Loucy (cell line): ENCODE data around the gene RNF224.

Experiments
- EZH2phosphoT487 ChIP-seq: fragments of 200-600 bp; IDR thresholded peaks from 2 replicates; pipeline ENCODE4 v1.6.1; 2018; ENCODE audit warnings: antibody characterized with exemption, mild to moderate bottlenecking, moderate library complexity, borderline replicate concordance
- TF ChIP-seq, protein P1 (sequence below): fragments of 200-600 bp; sonication (generic); conservative IDR thresholded peaks from 2 replicates; pipeline ENCODE4 v1.5.1; 2014; ENCODE audit warnings: mild to moderate bottlenecking, antibody characterized with exemption, low read length

DNA sequence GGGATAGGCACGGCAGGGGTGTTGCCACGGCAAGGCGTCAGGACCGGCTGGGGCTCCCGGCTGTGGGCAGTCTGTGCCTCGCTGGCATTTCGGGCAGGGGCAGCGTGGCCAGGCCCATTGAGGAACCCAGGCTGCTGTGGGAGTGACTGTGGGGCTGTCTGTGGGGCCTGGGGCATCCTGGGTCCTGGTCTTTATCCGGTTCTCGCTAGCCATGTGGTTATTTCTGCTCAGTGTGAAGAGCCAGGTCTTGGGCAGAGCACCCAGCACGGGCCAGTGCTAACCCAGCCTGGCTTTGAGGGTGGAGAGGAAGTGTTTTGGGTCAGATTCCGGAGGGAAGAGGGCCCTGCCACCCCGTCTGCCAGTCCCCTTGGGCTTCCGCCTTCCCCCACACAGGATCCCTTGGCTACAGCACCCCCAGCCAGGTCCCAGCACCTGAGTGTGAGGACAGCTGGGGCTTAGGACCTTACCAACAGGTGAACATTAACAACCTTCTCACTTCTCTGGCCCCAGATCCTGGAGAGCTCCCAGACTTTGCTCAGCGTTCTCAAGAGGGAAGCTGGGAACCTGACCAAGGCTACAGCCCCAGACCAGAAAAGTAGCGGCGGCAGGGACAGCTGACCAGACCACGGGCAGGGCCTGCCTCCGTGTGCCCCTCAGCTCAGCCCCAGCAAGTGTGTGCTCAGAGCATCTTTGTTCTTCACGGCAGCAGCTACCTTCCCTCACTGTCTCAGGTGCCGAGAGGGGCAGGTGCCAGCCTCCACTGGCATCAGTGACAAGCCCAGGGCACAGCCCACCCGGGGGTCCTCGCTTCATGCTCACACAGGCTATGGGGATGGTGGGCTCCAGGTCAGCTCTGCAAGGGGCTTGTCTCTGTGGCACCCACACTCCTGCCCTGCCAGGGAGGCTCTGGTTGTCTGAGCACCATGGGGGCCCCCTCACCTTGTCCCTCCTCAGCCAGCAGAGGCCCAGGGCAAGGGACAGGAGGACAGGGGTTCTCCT lies 37.7 kb upstream of the RNF224 start:
- TF ChIP-seq, protein P1, sequence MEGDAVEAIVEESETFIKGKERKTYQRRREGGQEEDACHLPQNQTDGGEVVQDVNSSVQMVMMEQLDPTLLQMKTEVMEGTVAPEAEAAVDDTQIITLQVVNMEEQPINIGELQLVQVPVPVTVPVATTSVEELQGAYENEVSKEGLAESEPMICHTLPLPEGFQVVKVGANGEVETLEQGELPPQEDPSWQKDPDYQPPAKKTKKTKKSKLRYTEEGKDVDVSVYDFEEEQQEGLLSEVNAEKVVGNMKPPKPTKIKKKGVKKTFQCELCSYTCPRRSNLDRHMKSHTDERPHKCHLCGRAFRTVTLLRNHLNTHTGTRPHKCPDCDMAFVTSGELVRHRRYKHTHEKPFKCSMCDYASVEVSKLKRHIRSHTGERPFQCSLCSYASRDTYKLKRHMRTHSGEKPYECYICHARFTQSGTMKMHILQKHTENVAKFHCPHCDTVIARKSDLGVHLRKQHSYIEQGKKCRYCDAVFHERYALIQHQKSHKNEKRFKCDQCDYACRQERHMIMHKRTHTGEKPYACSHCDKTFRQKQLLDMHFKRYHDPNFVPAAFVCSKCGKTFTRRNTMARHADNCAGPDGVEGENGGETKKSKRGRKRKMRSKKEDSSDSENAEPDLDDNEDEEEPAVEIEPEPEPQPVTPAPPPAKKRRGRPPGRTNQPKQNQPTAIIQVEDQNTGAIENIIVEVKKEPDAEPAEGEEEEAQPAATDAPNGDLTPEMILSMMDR: no peak
- TF ChIP-seq EZH2phosphoT487: no peak
